HCT116 (cell line): ENCODE results near the gene GCN1. TPM values are rescaled to one million over a fixed set of nuclear protein-coding genes. Genes with fewer than 3 reads are reported as not detected.

ENCODE experiments used
- ATAC-seq: fragments of 200-7000 bp; cut with Tn5 transposase; 2 replicates; pipeline ENCODE4 v1.9.1; 2020; ENCODE audit warnings: mild to moderate bottlenecking, moderate library complexity
- BruUV-seq: library from RNA; stranded (reverse); fragments of 400-500 nt; replicated peaks from 2 replicates; lab custom pipeline; 2021; lab: Mats Ljungman, UMichigan
- CTCF ChIA-PET: fragments of 300-600 bp; sonication (Branson Sonifier 250); formaldehyde crosslinking; loops from one replicate; lab custom pipeline; 2021; ENCODE audit warnings: antibody characterized with exemption; lab: Charles Lee
- POLR2A ChIA-PET: fragments of 300-600, 350-600 bp; sonication (Branson Sonifier 250); formaldehyde crosslinking; loops from one replicate; lab custom pipeline; 2021; ENCODE audit warnings: antibody characterized with exemption; lab: Charles Lee
- RAD21 ChIA-PET, 2 experiments: fragments of 300-600 bp; sonication (Branson Sonifier 250); formaldehyde crosslinking; loops; one replicate each; lab custom pipeline; 2023; ENCODE audit warnings: low total read pairs in 2 of 2; ENCODE audit not compliant: uncharacterized antibody in 2 of 2, unreplicated experiment in 2 of 2, low non-redundant PET in 1 of 2; lab: Charles Lee
- DNase-seq: peaks from one replicate; pipeline ENCODE4 v3.0.0-alpha.2; 2010; ENCODE audit warnings: low read depth, low spot score
- H2AFZ ChIP-seq: fragments of 200-600 bp; shearing (Covaris generic), sonication (generic); 2 replicates; pipeline ENCODE4 v1.6.1; 2017; ENCODE audit warnings: low read depth, mixed run types, mixed read lengths, antibody characterized with exemption, low read length; ENCODE audit not compliant: poor library complexity, severe bottlenecking
- H3K27ac ChIP-seq: 2 replicates; pipeline ENCODE4 v1.5.1; 2012; ENCODE audit warnings: low read depth, low read length
- H3K27me3 ChIP-seq: fragments of 200-600 bp; sonication (generic); 2 replicates; pipeline ENCODE4 v1.6.1; 2016; ENCODE audit warnings: mixed run types, low read length, mixed read lengths; ENCODE audit not compliant: insufficient read depth
- H3K36me3 ChIP-seq, 2 experiments: fragments of 200-500 bp in 1 of 2; fragments of 200-600 bp in 1 of 2; sonication (Bioruptor generic) in 1 of 2; sonication (generic) in 1 of 2; 2 replicates each; pipeline versions ENCODE4 v1.5.1 to v1.6.1; 2014 to 2016; ENCODE audit warnings: low read length in 2 of 2, inconsistent platforms in 1 of 2, mixed read lengths in 1 of 2, mixed run types in 1 of 2; ENCODE audit not compliant: insufficient read depth in 2 of 2, control insufficient read depth in 1 of 2
- H3K4me1 ChIP-seq, 2 experiments: fragments of 200-600 bp in 1 of 2; sonication (generic) in 1 of 2; 2 replicates each; pipeline versions ENCODE4 v1.5.1 to v1.6.1; 2012 to 2017; ENCODE audit warnings: low read length in 2 of 2, inconsistent platforms in 1 of 2, mild to moderate bottlenecking in 1 of 2, mixed read lengths in 1 of 2, mixed run types in 1 of 2, moderate library complexity in 1 of 2; ENCODE audit not compliant: insufficient read depth in 2 of 2, control insufficient read depth in 1 of 2
- H3K4me2 ChIP-seq: fragments of 200-600 bp; sonication (generic); 2 replicates; pipeline ENCODE4 v1.6.1; 2017; ENCODE audit warnings: mixed run types, low read length, mixed read lengths
- H3K4me3 ChIP-seq, 2 experiments: fragments of 200-600 bp in 1 of 2; sonication (generic) in 1 of 2; replicated peaks in 1 of 2; 2 replicates each; pipeline ENCODE4 v1.5.1; 2011 to 2016; ENCODE audit warnings: low read length in 2 of 2, control low read depth in 1 of 2, low read depth in 1 of 2, mild to moderate bottlenecking in 1 of 2, mixed read lengths in 1 of 2, mixed run types in 1 of 2
- H3K79me2 ChIP-seq: fragments of 200-600 bp; sonication (generic); 2 replicates; pipeline ENCODE4 v1.6.1; 2017; ENCODE audit warnings: mild to moderate bottlenecking, mixed run types, low read length, moderate library complexity, mixed read lengths; ENCODE audit not compliant: insufficient read depth
- H3K9ac ChIP-seq: fragments of 200-600 bp; sonication (generic); 2 replicates; pipeline ENCODE4 v1.6.1; 2016; ENCODE audit warnings: low read length, mixed read lengths
- H3K9me2 ChIP-seq: fragments of 200-600 bp; sonication (generic), shearing (Covaris generic); 2 replicates; pipeline ENCODE4 v1.6.1; 2017; ENCODE audit warnings: mixed run types, mild to moderate bottlenecking, moderate library complexity; ENCODE audit not compliant: insufficient read depth
- H3K9me3 ChIP-seq, 2 experiments: fragments of 200-500 bp in 1 of 2; fragments of 200-600 bp in 1 of 2; sonication (Bioruptor generic) in 1 of 2; sonication (generic) in 1 of 2; 2 replicates each; pipeline ENCODE4 v1.6.1; 2014 to 2017; ENCODE audit warnings: low read length in 2 of 2, mixed read lengths in 2 of 2, inconsistent platforms in 1 of 2, low read depth in 1 of 2, mild to moderate bottlenecking in 1 of 2, mixed run types in 1 of 2, moderate library complexity in 1 of 2; ENCODE audit not compliant: control insufficient read depth in 1 of 2, insufficient read depth in 1 of 2
- H4K20me1 ChIP-seq: fragments of 200-600 bp; sonication (generic), shearing (Covaris generic); 2 replicates; pipeline ENCODE4 v1.6.1; 2017; ENCODE audit warnings: mixed run types, mild to moderate bottlenecking, moderate library complexity; ENCODE audit not compliant: insufficient read depth
- CBX3 ChIP-seq: IDR thresholded peaks from 2 replicates; pipeline ENCODE4 v1.6.1; 2012; ENCODE audit warnings: low read depth
- EGR1 ChIP-seq: IDR thresholded peaks from 2 replicates; pipeline ENCODE4 v1.6.1; 2012; ENCODE audit warnings: low read depth
- EZH2 ChIP-seq: fragments of 200-600 bp; sonication (generic); IDR thresholded peaks from 2 replicates; pipeline ENCODE4 v1.6.1; 2017; ENCODE audit warnings: antibody characterized with exemption, mixed run types
- FOSL1 ChIP-seq: IDR thresholded peaks from 2 replicates; pipeline ENCODE4 v1.6.1; 2012; ENCODE audit warnings: low read depth
- JUND ChIP-seq: IDR thresholded peaks from 2 replicates; pipeline ENCODE4 v1.6.1; 2012
- POLR2A ChIP-seq: IDR thresholded peaks from 2 replicates; pipeline ENCODE4 v1.7.0; 2011; ENCODE audit warnings: borderline replicate concordance; ENCODE audit not compliant: insufficient read depth, insufficient read length; ENCODE audit errors: extremely low read depth
- POLR2AphosphoS5 ChIP-seq: IDR thresholded peaks from 2 replicates; pipeline ENCODE4 v1.6.1; 2011; ENCODE audit warnings: mild to moderate bottlenecking, low read depth, low read length, moderate library complexity
- RAD21 ChIP-seq: IDR thresholded peaks from 2 replicates; pipeline ENCODE4 v1.6.1; 2012; ENCODE audit warnings: low read depth, mild to moderate bottlenecking
- SIN3A ChIP-seq: IDR thresholded peaks from 2 replicates; pipeline ENCODE4 v1.6.1; 2012; ENCODE audit warnings: low read depth
- SP1 ChIP-seq: IDR thresholded peaks from 2 replicates; pipeline ENCODE4 v1.6.1; 2012; ENCODE audit warnings: low read depth
- SRF ChIP-seq: IDR thresholded peaks from 2 replicates; pipeline ENCODE4 v1.6.1; 2012; ENCODE audit warnings: low read depth
- TCF7L2 ChIP-seq: IDR thresholded peaks from 2 replicates; pipeline ENCODE4 v1.7.0; 2011; ENCODE audit warnings: borderline replicate concordance, inconsistent platforms; ENCODE audit not compliant: insufficient read depth, insufficient read length; ENCODE audit errors: extremely low read depth
- YY1 ChIP-seq: IDR thresholded peaks from 2 replicates; pipeline ENCODE4 v1.6.1; 2011; ENCODE audit warnings: low read length, low read depth, moderate library complexity, mild to moderate bottlenecking; ENCODE audit not compliant: insufficient replicate concordance; ENCODE audit errors: extremely low read depth
- ZFX ChIP-seq: fragments of 450-650 bp; IDR thresholded peaks from 2 replicates; pipeline ENCODE4 v1.6.1; 2017
- ZNF274 ChIP-seq: fragments of 200-500 bp; sonication (Bioruptor generic); IDR thresholded peaks from 2 replicates; pipeline ENCODE4 v1.6.1; 2014; ENCODE audit warnings: mild to moderate bottlenecking, low read depth, low read length, inconsistent platforms
- intact Hi-C: fragments of 100-400 bp; cut with micrococcal nuclease; formaldehyde crosslinking; loops from 2 replicates; pipeline ENCODE4 v1.10.0; 2022
- total RNA-seq: library from RNA; stranded (reverse); gene quantifications from one replicate; pipeline ENCODE4 v1.2.1, GENCODE V29; 2021; ENCODE audit not compliant: unreplicated experiment
- TF ChIP-seq, protein P1 (sequence below): IDR thresholded peaks from 2 replicates; pipeline ENCODE4 v1.6.1; 2011; ENCODE audit warnings: mild to moderate bottlenecking, low read length, moderate library complexity; ENCODE audit not compliant: insufficient replicate concordance; ENCODE audit errors: extremely low read depth

The GCN1 gene
- total RNA-seq, 1 experiment from 2014 or later, result 184 TPM

DNA sequence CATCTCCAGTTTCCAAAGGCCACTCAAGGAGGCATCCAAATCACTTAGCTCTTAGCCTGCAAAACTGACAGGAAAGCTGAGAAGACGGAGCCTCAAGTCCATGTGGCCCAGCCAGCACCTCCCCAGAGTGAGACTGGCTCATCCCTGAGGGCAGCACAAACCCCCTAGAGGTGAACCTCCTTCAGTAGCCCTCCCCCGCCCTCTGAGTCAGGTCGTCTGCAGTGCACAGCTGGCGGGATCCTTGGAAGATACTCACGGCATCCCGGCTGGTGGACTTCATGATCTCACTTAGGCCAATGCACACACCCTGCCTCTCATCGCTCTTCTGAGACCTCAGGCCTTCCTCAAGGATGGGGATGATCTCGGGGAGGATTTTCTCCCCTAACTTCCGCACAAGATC lies 53.9 kb downstream of the GCN1 start:
- DNase-seq, result no peak
- TF ChIP-seq POLR2A (no peak), SIN3A (no peak)
- TF ChIP-seq, protein P1, sequence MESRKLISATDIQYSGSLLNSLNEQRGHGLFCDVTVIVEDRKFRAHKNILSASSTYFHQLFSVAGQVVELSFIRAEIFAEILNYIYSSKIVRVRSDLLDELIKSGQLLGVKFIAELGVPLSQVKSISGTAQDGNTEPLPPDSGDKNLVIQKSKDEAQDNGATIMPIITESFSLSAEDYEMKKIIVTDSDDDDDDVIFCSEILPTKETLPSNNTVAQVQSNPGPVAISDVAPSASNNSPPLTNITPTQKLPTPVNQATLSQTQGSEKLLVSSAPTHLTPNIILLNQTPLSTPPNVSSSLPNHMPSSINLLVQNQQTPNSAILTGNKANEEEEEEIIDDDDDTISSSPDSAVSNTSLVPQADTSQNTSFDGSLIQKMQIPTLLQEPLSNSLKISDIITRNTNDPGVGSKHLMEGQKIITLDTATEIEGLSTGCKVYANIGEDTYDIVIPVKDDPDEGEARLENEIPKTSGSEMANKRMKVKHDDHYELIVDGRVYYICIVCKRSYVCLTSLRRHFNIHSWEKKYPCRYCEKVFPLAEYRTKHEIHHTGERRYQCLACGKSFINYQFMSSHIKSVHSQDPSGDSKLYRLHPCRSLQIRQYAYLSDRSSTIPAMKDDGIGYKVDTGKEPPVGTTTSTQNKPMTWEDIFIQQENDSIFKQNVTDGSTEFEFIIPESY, result no peak
- intact Hi-C loops, result no loop called here
- ChIA-PET CTCF (no interaction called here), RAD21 (no interaction called here), POLR2A (no interaction called here)
- no peaks in the 10 kb centered on the region for H3K9me2 ChIP-seq
- H3K4me2 ChIP-seq, result no peak overlapping the region
- no peak overlapping the region for H2AFZ ChIP-seq
- no peaks in the 10 kb centered on the region for H4K20me1 ChIP-seq
- BruUV-seq, result no TSS peak
- peaks cover 4% of the 10 kb centered on the region; the same call in 1 of the 2 replicates for H3K79me2 ChIP-seq
- H3K9me3 ChIP-seq, result no peaks in the 10 kb centered on the region
- H3K4me3 ChIP-seq, result no peak overlapping the region
- peaks cover 67 to 81% of the 10 kb centered on the region in 2 experiments for H3K36me3 ChIP-seq
- no peak overlapping the region for H3K27ac ChIP-seq
- no peak for ATAC-seq
- H3K27me3 ChIP-seq, result no peaks in the 10 kb centered on the region
- no peak overlapping the region for H3K9ac ChIP-seq
- H3K4me1 ChIP-seq, result no peaks in the 10 kb centered on the region

DNA sequence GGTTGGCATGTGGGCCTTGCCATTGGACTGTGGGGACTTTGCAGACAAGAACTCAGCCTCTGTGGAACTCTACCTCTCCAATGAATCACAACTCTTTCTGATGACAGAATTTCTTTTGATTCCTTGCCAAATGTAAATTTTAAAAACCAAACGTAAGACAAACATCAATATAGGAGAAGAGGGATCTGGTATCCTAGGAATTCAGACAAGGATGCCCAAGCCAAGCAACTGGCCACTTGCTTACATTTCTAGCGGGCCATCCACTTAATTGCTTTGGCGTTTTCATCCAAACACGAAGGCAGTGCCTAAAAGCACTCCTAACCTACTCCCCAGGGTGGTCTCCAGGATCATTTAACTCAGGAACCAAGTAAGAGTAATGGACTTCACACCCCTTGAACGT lies 54.6 kb downstream of the GCN1 start:
- RAD21 ChIA-PET, result no interaction called here
- Histone ChIP-seq H3K4me3 (no peak overlapping the region), H3K4me2 (no peak overlapping the region), H3K9ac (no peak overlapping the region), H3K79me2 (peaks cover 4% of the 10 kb centered on the region; the same call in 1 of the 2 replicates), H3K4me1 (no peaks in the 10 kb centered on the region), H4K20me1 (no peaks in the 10 kb centered on the region), H3K36me3 (peaks cover 63 to 77% of the 10 kb centered on the region in 2 experiments), H3K9me3 (no peaks in the 10 kb centered on the region), H3K9me2 (no peaks in the 10 kb centered on the region), H3K27me3 (no peaks in the 10 kb centered on the region), H2AFZ (no peak overlapping the region), H3K27ac (no peak overlapping the region)
- TF ChIP-seq, protein P1, result no peak
- TF ChIP-seq JUND (no peak), ZNF274 (no peak), POLR2AphosphoS5 (no peak), SRF (no peak), TCF7L2 (no peak), YY1 (no peak), FOSL1 (no peak), ZFX (no peak), EGR1 (no peak), RAD21 (no peak), CBX3 (no peak), EZH2 (no peak), SP1 (no peak)
- DNase-seq, result no peak
- POLR2A ChIA-PET, result no interaction called here
- intact Hi-C loops, result loop anchor here (5.0 kb wide), 1 partner anchor 32 kb away; no protein-coding TSS in a partner anchor
- ATAC-seq, result no peak
- no TSS peak for BruUV-seq
- CTCF ChIA-PET, result interaction anchor here (0.6 kb wide), 1 partner anchor 15 kb away, joined by 3 read pairs; no protein-coding TSS in a partner anchor
